CD14-positive monocyte (primary cell): ENCODE measurements around the gene NOC2L. TPM values are rescaled to one million over a fixed set of nuclear protein-coding genes. Genes with fewer than 3 reads are reported as not detected.
A peak's percentile ranks its signal among the peaks of the same experiment; 100 is the strongest.

Experiments
- DNase-seq, 3 donors: peaks; one replicate each; pipeline ENCODE4 v3.0.0-alpha.2; 2011 to 2022
- H2AFZ ChIP-seq: 2 replicates; pipeline ENCODE4 v1.6.0; 2012; ENCODE audit warnings: mild to moderate bottlenecking, low read depth, low read length, inconsistent platforms; ENCODE audit not compliant: insufficient read depth, poor library complexity, severe bottlenecking
- H3K27ac ChIP-seq, 2 donors: 1 replicate in 1 of 2; 2 replicates in 1 of 2; pipeline ENCODE4 v1.5.1; 2012 to 2013; ENCODE audit warnings: low read length in 2 of 2, control low read depth in 1 of 2, inconsistent platforms in 1 of 2, low read depth in 1 of 2, mild to moderate bottlenecking in 1 of 2
- H3K27me3 ChIP-seq, 2 donors: one replicate each; pipeline versions ENCODE4 v1.6.0 to v1.6.1; 2011 to 2013; ENCODE audit warnings: low read length in 2 of 2; ENCODE audit not compliant: control insufficient read depth in 2 of 2, insufficient read depth in 2 of 2
- H3K36me3 ChIP-seq, 2 donors: replicated peaks in 1 of 2; 1 replicate in 1 of 2; 2 replicates in 1 of 2; pipeline versions ENCODE4 v1.5.1 to v1.6.1; 2012 to 2013; ENCODE audit warnings: low read length in 2 of 2, control low read depth in 1 of 2, inconsistent platforms in 1 of 2, mild to moderate bottlenecking in 1 of 2; ENCODE audit not compliant: insufficient read depth in 2 of 2, control insufficient read depth in 1 of 2
- H3K4me1 ChIP-seq, 2 donors: 1 replicate in 1 of 2; 2 replicates in 1 of 2; pipeline versions ENCODE4 v1.5.1 to v1.6.1; 2012 to 2013; ENCODE audit warnings: low read length in 2 of 2, control low read depth in 1 of 2, inconsistent platforms in 1 of 2, mild to moderate bottlenecking in 1 of 2, moderate library complexity in 1 of 2; ENCODE audit not compliant: insufficient read depth in 2 of 2, control insufficient read depth in 1 of 2
- H3K4me2 ChIP-seq: replicated peaks from 2 replicates; pipeline ENCODE3; 2012; ENCODE audit warnings: low read length, moderate library complexity, mild to moderate bottlenecking; ENCODE audit not compliant: poor library complexity, severe bottlenecking; ENCODE audit errors: extremely low read depth
- H3K4me3 ChIP-seq, 3 experiments: fragments of 200-600 bp in 1 of 3; sonication (generic) in 1 of 3; replicated peaks in 1 of 3; 1 replicate in 2 of 3; 2 replicates in 1 of 3; pipeline ENCODE4 v1.5.1; 2011 to 2013; ENCODE audit warnings: low read length in 3 of 3, mild to moderate bottlenecking in 3 of 3, control low read depth in 2 of 3, low read depth in 2 of 3, inconsistent platforms in 1 of 3, moderate library complexity in 1 of 3
- H3K79me2 ChIP-seq: 2 replicates; pipeline ENCODE4 v1.6.0; 2012; ENCODE audit warnings: mild to moderate bottlenecking, control low read depth, inconsistent platforms, low read length, moderate library complexity; ENCODE audit not compliant: insufficient read depth
- H3K9ac ChIP-seq: 2 replicates; pipeline ENCODE4 v1.6.0; 2017; ENCODE audit warnings: low read length, mild to moderate bottlenecking; ENCODE audit not compliant: insufficient read depth, poor library complexity, severe bottlenecking
- H3K9me3 ChIP-seq, 2 donors: replicated peaks in 1 of 2; 1 replicate in 1 of 2; 2 replicates in 1 of 2; pipeline versions ENCODE4 v1.5.1 to v1.6.1; 2012 to 2013; ENCODE audit warnings: low read length in 2 of 2, control low read depth in 1 of 2; ENCODE audit not compliant: control insufficient read depth in 1 of 2, insufficient read depth in 1 of 2
- H4K20me1 ChIP-seq: 2 replicates; pipeline ENCODE4 v1.6.0; 2012; ENCODE audit warnings: mild to moderate bottlenecking, low read length, control low read depth, moderate library complexity; ENCODE audit not compliant: insufficient read depth
- H3K27ac Mint-ChIP-seq, 7 donors: one replicate each; pipeline ENCODE4 v1.8.0; 2020; ENCODE audit warnings: mild to moderate bottlenecking in 7 of 7, mixed read lengths in 7 of 7, moderate library complexity in 6 of 7, inconsistent platforms in 2 of 7
- H3K27me3 Mint-ChIP-seq, 3 donors: one replicate each; pipeline ENCODE4 v1.8.0; 2021 to 2022; ENCODE audit warnings: low read depth in 3 of 3, mild to moderate bottlenecking in 3 of 3, mixed read lengths in 3 of 3, moderate library complexity in 3 of 3, inconsistent platforms in 1 of 3
- H3K36me3 Mint-ChIP-seq, 2 donors: one replicate each; pipeline ENCODE4 v1.8.0; 2020; ENCODE audit warnings: mixed read lengths in 2 of 2, inconsistent platforms in 1 of 2, mild to moderate bottlenecking in 1 of 2
- H3K4me1 Mint-ChIP-seq: one replicate; pipeline ENCODE4 v1.8.0; 2020; ENCODE audit warnings: mild to moderate bottlenecking, mixed read lengths
- H3K4me3 Mint-ChIP-seq, 2 donors: one replicate each; pipeline ENCODE4 v1.8.0; 2020; ENCODE audit warnings: mild to moderate bottlenecking in 2 of 2, mixed read lengths in 2 of 2, moderate library complexity in 1 of 2
- H3K9me3 Mint-ChIP-seq, 7 donors: one replicate each; pipeline ENCODE4 v1.8.0; 2020 to 2022; ENCODE audit warnings: mixed read lengths in 7 of 7, mild to moderate bottlenecking in 6 of 7, moderate library complexity in 6 of 7, inconsistent platforms in 2 of 7
- CTCF ChIP-seq: fragments of 200-600 bp; IDR thresholded peaks from one replicate; pipeline ENCODE4 v1.8.0; 2022; ENCODE audit warnings: antibody characterized with exemption, mild to moderate bottlenecking
- WGBS: methylation state at CpG from one replicate; pipeline ENCODE4 v1.1.5; 2013; ENCODE audit warnings: missing lambda C conversion rate; ENCODE audit not compliant: insufficient coverage; 5-methylcytosine and 5-hydroxymethylcytosine counted together
- intact Hi-C, 2 donors: fragments of 100-400 bp; cut with micrococcal nuclease; formaldehyde crosslinking; loops; one replicate each; pipeline versions ENCODE4 v1.15.0 to v1.15.1; 2023
- polyA plus RNA-seq, 3 donors: library from polyadenylated mRNA; depleted of rRNA in 1 of 3; unstranded in 2 of 3; stranded (reverse) in 1 of 3; fragments of 300-500 nt in 2 of 3; fragments of >200 nt in 1 of 3; fragmentation: Illumina TruSeq in 2 of 3; gene quantifications; 1 replicate in 2 of 3; 2 replicates in 1 of 3; pipeline ENCODE4 v1.2.3, GENCODE V29; 2012 to 2021

The NOC2L gene
- polyA plus RNA-seq, 3 donors, result 34.5 to 47.9 (median 35.8) TPM

GRCh38 chr1:961132-961669, 2.1 kb upstream of the NOC2L start:
- Histone ChIP-seq H3K36me3 (peaks cover 9 to 10% of the 10 kb centered on the region in 2 donors), H3K4me2 (peak overlapping the region; percentile 90), H3K27ac (no peak overlapping the region), H3K9ac (peak overlapping the region; percentile 75), H2AFZ (peak overlapping the region; percentile 53), H3K79me2 (peaks cover 23% of the 10 kb centered on the region), H3K9me3 (no peaks in the 10 kb centered on the region), H3K4me1 (peaks cover 27 to 54% of the 10 kb centered on the region in 2 donors), H4K20me1 (peaks cover 18% of the 10 kb centered on the region), H3K4me3 (peak overlapping the region in 2 of 3 experiments; percentile 52 to 94), H3K27me3 (peaks cover 0 to 14% of the 10 kb centered on the region in 2 donors)
- WGBS, result 40% methylated on average over 53 of the region's 56 CpGs
- intact Hi-C loops, result loop anchor here in 1 of 2 donors (10.0 kb wide), 1 partner anchor 56 kb away; no protein-coding TSS in a partner anchor
- no peak for DNase-seq
- no peak overlapping the region for H3K27ac Mint-ChIP-seq
- H3K4me3 Mint-ChIP-seq, result peak overlapping the region; percentile 58 to 67
- H3K36me3 Mint-ChIP-seq, result peaks cover 23 to 29% of the 10 kb centered on the region in 2 donors
- peaks cover 33% of the 10 kb centered on the region for H3K4me1 Mint-ChIP-seq
- H3K27me3 Mint-ChIP-seq, result peaks cover 10 to 31% (median 17%) of the 10 kb centered on the region in 3 donors
- H3K9me3 Mint-ChIP-seq, result no peaks in the 10 kb centered on the region
- no peak for TF ChIP-seq CTCF

GRCh38 chr1:960363-961131, 1.5 kb upstream of the NOC2L start, which contains the start of gene KLHL17:
KLHL17 (plus strand) TSS chr1:960584; CDS start chr1:960694, 110 bp downstream.
- Histone ChIP-seq H3K9me3 (no peaks in the 10 kb centered on the region), H3K36me3 (peaks cover 15 to 17% of the 10 kb centered on the region in 2 donors), H4K20me1 (peaks cover 18% of the 10 kb centered on the region), H3K4me2 (peak within 1 kb of the TSS; percentile 90), H3K79me2 (peaks cover 23% of the 10 kb centered on the region), H2AFZ (peak within 1 kb of the TSS; percentile 94), H3K4me3 (peak within 1 kb of the TSS; percentile 34 to 94 (median 52)), H3K4me1 (peaks cover 22 to 54% of the 10 kb centered on the region in 2 donors), H3K9ac (peak within 1 kb of the TSS; percentile 75), H3K27ac (no peak within 1 kb of the TSS), H3K27me3 (peaks cover 0 to 7% of the 10 kb centered on the region in 2 donors)
- Mint-ChIP-seq H3K9me3 (no peaks in the 10 kb centered on the region), H3K4me3 (peak within 1 kb of the TSS; percentile 73 to 95), H3K36me3 (peaks cover 28 to 35% of the 10 kb centered on the region in 2 donors), H3K4me1 (peaks cover 34% of the 10 kb centered on the region), H3K27me3 (peaks cover 7 to 25% (median 12%) of the 10 kb centered on the region in 3 donors), H3K27ac (peak within 1 kb of the TSS in 3 of 7 donors; percentile 45 to 81 (median 55))
- no peak for TF ChIP-seq CTCF
- peak; percentile 46 to 54 (median 54) for DNase-seq
- under 1% methylated on average over 107 of the region's 109 CpGs for WGBS
- intact Hi-C loops, result loop anchor here in 1 of 2 donors (10.0 kb wide), 1 partner anchor 56 kb away; no protein-coding TSS in a partner anchor
